Measurements from ENCODE around the gene QRSL1.
"Not testable (repeated sequence)": the region's sequence is repeated elsewhere in the genome, so short reads cannot be mapped to it uniquely, and the experiment has no call there.

Gene QRSL1

DNA sequence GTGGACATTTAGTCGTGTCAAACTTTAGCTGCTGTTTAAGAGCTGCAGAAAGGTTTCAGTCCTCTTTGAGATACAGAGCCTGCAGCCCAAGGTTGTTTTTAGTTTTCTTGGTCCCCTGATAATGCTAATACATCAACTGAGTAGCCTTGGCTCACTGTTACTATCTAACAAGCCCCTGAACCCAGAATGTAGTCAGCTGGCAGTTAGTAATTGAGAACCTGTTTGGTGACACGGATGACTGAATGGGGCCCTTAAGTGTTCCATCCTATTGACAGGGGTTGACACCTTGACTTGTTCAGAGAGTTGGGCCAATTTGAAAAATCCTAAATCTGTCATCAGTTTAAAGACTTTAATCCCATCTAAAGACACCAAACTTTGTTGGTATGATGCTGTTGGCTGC, 2.9 kb upstream of the QRSL1 start:
- no peak for DNase-seq

DNA sequence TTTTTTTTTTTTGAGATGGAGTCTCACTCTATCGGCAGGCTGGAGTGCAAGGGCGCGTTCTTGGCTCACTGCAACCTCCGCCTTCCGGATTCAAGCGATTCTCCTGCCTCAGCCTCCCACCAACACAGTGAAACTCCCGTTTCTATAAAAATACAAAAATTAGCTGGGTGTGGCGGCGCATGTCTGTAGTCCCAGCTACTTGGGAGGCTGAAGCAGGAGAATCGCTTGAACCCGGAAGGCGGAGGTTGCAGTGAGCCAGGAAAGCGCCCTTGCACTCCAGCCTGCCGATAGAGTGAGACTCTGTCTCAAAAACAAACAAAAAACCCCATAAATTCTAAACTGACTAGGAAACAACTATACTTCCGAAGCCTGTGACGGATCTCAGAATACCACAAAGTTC, 1.6 kb upstream of the QRSL1 start:
- DNase-seq, result not testable (repeated sequence)

DNA sequence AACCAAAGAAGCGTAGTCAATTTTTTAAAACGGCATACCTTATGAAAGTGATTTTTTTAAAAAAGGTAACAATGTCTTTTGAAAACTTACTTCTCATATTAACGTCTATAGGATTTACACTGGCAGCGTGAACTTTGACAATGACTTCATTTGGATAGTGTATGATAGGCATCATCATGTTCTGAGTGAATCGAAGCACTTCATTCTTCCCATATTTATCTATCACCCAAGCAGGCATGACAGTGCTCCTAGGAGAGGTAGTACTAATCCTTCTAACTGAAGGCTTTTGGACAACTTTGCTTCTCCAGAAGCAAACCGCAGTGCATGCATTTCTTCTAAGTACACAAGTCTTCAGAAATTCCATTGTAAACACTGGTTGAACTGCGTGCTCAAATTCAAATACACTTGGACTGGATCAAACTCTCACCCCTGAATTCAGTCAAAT, 698 bp upstream of the QRSL1 start:
- DNase-seq, result no peak

DNA sequence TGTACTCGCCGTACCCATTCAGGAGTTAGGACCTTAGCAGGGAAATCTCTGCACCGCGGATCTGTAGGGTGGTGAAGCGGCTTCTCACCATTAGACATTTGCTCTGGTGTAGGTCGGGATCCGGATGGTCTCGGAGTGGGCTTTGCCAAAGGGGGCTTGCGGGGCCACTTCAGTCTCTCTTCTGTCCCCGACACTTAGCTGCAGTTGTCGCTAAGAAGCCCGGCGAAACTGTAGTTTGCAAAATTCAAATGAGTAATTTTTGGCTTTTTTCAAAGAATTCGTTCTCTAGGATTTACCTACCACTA, 433 bp downstream of the QRSL1 start:
- DNase-seq, result no peak

DNA sequence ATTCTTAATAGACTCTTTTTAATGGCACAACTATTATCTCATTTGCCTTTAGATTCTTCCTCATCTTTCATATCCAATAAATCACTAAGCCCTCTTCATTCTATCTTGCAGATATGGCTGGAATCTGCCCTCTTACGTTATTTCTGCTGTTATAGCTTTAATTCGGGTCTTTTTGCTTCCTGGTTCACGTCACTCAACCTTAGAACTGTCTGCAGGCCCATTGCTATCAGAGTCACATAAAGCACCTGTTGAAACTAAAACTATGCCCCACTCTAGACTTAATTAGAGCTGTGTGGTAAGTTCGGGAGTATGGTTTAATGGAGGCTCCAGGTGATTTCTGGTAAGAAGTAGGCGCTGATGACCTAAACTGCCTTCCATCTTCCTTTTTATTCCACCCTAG, 988 bp downstream of the QRSL1 start:
- DNase-seq, result no peak

DNA sequence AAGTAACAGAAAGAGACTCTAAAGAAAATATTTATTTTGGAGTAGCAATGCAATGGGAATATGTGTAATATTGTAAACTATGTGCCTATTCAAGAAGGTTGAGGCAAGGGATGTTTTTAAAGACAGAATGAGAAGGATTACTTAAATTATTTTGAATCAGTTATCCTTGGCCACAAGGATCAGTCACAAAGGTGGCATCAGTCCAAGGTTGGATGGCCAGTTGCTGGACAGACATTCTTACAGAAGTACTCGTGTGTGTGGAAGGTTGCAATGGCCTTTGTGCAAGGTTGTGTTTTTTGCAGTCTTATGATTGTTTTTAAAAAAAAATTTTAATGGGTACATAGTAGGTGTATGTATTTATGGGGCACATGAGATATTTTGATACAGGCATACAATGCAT, 2.0 kb downstream of the QRSL1 start:
- DNase-seq, result no peak

DNA sequence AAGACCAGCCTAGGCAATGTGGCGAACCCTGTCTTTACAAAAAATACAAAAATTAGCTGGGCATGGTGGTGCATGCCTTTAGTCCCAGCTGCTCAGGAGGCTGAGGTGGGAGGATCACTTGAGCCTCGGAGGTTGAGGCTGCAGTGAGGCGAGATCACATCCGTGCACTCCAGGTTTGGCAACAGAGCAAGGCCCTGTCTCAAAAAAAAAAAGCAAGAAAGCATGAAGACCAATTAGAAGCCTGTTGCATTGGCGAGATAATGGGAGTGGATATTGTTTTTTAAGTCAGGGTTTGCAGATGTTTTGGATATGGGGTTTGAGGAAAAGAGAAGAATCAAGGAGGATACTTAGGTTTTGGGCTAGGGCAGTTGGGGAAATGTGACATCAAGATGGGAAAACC, 5.2 kb downstream of the QRSL1 start:
- DNase-seq, result no peak

DNA sequence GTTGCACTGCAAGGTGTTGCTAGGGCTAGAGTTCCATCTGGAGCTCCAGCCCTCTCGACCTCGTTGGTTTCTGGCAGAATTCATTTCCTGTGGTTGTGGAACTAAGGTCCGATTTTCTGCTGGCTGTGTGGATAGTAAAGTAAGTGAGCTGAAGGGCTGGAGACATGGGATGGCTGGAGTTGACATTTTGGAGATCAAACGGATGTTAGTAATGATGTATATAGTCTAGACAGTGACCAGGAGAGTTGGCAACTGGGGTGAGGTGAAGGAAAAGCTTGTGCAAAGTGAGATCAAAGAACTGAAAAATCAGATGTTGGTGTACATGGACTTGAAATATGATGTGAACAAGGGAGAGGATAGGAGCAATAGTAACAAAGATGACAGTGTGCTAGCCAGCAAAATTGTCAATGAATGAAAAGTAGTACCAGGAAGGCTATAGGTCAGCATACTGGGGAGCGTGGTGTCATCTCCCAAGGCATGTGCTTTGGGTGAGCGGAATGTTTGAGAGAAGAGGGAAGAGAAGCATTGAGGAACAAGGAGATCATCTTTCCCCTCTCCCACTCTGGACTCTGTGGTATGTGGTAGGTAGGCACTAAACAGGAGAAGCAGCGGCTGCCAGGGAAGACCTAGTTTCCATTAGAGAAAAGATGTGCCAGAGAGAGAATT, 7.8 kb downstream of the QRSL1 start:
- no peak for DNase-seq

DNA sequence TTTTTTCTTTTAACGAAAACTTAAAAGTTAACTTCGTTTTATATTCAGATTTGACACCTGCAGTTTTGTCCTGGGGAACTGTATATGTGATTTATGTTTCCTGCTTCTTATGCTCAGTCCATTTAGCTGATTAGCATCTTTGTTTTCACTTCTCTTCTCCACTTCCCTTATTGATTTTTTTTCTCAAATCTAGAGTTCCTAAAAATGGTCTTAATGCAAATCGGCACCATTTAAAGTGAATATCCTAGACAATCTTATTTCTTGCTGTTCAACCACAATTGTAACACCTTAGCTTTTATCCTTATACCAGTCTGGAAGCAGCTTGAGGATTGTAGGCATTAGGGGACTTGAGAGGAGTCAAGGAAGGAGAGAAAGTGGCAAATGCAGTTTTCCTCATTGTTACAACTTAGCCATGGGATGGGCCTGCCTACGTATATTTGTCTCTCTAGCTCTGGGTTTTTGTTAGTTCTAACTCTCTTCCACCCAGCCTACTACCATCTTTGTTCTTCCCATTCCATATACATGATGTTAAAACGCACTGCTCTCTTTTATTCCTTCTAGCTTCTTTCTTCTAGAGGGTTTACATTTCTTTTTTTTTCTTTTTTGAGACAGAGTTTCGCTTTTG, 8.5 kb downstream of the QRSL1 start:
- no peak for DNase-seq

DNA sequence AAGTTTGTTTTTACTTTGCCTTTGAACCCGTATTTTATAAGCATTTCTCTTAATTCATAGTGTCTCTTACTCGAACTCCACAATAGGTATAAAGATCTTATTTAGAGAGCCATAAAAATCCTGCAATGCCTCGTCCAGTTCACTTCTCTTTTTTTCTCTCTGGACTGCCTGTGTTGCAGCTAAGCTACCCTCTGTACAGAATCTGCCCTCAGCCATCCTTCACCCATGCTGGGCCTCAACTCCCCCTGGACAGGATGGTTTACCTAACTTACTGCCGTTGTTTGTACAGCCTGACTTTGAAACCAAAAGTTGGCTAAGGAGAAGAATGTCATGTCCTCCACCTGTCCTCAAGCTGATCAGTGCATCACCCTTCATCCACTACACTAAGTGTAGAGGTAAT, 10.4 kb downstream of the QRSL1 start:
- no peak for DNase-seq

DNA sequence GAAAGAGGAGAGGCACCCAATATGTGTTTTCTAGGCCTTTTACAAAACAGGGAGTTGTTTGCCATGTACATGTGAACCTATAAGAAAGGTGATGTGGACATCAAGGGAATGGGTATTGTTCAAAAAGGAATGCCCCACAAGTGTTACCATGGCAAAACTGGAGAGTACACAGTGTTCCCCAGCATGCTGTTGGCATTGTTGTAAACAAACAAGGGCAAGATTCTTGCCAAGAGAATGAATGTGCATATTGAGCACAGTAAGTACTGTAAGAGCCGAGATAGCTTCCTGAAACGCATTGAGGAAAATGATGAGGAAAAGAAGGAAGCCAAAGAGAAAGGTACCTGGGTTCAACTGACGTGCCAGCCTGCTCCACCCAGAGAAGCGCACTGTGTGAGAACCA, 13.1 kb downstream of the QRSL1 start:
- no peak for DNase-seq

DNA sequence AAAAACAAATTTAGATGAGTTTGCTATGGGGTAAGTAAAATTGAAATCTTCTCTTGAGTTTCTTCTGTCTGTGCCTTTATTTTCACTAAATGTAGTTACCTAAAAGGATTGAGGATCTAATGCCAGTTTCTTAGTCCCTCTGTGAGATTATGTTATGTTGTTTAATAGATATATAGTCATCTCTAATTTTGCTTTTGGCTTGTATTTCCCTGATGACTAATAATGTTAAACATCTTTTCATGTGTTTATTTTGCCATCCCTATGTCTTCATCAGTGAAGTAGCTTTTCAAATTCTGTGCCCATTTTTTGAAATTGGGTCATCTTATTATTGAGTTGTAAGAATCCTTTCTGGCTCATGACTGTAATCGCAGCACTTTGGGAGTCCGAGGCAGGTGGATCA, 13.7 kb downstream of the QRSL1 start:
- no peak for DNase-seq

DNA sequence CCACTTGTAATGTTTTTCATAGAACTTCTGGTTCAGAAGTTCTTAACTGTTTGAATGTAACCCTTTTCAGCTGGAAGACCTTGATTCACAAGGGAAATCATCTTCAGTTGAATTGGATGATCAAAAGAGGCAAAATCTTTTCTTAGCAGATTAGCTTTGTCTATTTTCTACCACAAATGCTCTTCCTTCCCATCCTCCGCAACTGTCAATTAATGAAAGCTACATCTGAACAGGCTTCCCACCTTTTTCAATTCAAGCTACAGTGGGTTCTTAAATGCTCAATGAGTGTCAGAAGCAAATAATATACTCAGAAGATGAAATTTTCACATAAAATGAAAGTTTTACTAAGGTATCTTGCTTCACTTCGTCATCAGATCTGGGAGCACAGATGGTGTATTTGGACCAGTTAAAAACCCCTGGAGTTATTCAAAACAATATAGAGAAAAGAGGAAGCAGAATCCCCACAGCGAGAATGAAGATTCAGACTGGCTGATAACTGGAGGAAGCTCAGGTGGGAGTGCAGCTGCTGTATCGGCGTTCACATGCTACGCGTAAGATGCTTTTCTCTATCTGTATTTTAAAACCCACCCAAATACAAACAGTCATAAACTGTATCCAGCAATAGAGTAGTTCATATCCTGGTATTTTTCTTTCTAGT, 19.4 kb downstream of the QRSL1 start:
- no peak for DNase-seq

DNA sequence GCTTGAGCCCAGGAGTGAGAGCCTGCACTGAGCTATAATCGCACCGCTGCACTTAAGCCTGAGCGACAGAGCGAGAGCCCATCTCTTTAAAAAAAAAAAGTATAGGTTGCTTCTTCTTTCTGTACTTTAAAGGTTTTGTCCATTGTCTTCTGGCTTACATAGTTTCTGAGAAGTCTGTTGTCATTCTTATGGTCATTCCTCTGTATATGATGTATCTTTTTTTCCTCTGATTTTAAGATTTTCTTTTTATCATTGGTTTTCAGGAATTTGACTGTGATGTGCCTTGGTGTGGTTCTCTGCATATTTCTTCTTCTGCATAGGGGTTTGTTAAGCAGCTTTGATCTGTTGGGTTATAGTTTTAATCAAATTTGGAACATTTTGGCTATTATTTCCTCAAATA, 29.1 kb downstream of the QRSL1 start:
- DNase-seq, result no peak

DNA sequence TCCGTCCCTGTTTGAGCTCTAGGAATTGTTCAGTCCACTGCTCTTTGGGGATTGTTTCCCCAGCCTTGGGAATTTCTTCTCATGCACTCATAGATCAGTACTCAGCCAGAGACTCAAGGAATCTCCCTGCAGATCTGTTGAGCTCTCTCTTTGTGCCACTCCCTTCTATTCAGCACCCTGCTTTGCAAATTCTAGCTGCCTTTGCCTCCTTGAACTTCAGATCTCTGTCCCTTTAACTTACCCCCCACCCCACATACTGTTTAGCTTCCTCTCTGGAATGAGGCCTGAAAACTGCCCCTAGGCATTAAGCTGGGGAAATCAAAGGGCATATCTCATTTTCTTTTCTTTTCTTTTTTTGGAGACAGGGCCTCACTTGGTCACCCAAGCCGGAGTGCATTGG, 30.5 kb downstream of the QRSL1 start:
- DNase-seq, result no peak

DNA sequence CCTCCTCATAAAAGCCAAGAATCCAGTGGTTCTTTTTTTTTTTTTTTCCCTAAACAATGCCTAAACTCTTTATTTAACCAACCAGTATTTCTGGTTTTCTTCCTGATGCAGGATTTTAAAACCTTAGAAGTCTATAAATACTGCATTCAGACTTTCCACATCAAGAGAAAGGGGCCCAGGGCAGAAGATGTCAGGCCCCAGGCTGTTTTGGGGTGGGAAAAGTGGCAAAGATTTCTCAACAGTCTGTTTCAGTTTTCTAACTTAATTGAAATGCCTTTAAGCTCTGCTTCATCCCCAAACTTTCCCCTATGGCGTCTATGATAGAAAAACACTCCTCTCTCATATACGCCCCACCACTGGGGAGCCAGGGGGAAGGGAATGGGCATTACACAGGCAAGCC, 33.1 kb downstream of the QRSL1 start:
- DNase-seq, result no peak

DNA sequence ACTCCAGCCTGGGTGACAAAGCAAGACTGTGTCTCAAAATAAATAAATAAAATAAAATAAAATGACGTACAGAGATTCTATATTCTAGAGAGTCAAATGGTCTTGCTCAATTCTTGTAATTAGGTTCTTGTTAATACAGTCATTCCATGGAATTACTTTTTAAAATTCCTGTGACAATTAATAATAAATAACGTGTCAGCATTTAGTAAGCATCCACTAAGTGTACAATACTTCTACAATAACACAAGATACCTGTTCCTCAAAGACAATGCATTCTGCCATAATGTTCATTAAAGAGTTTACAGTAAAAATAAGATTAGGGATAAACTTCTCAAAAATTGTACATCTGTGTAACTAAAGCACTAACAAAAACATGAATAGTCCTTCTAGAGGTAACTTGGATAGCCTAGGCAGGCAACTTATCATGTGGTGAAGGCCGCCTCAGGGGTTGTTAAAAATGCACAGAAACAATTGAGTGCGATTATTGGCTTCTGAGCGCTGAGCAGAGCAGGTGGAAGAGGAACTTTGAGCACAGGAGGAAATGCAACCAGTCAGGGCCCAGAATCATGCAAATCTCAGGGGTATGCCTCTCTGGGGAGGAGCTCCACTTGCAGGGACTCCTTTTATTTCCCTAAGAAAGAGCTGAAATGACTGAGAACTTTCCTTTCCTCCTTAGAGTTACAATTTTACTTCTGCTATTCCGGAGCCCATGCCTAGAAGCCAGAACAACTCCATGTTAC, 37.1 kb downstream of the QRSL1 start:
- no peak for DNase-seq

DNA sequence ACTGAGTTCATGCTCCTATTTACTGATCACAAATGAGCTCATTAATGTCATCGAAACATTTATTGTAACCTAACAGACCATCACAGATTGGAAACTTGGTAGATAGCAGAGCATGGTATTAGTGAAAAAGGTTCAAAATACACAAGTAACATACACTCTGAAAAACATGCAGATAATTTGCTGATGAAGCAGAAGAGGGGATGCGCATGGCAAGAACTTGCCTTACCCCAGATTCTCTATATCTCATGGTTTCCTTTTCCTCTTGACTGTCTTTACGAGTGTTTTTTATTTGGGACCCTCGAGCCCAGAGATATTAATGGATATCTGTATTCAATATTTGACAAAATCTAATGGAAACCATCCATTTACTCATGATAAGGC, 37.6 kb downstream of the QRSL1 start:
- DNase-seq, result no peak

DNA sequence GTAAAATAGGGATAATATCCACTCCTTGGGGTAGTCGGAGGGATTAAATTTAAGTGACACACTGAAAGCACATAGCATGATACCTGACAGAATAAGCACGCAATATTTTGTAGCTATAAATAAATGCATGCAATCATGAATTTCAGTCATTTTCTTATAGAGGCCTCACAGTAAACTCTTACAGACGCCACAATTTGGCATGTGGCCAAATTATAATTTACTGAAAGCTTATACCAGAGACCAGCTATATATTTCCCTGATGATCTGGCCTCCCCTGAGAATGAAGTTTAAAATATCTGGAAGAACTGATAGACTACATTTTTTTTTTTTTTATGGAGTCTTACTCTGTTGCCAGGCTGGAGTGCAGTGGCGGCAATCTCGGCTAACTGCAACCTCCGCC, 40.9 kb downstream of the QRSL1 start:
- no peak for DNase-seq

DNA sequence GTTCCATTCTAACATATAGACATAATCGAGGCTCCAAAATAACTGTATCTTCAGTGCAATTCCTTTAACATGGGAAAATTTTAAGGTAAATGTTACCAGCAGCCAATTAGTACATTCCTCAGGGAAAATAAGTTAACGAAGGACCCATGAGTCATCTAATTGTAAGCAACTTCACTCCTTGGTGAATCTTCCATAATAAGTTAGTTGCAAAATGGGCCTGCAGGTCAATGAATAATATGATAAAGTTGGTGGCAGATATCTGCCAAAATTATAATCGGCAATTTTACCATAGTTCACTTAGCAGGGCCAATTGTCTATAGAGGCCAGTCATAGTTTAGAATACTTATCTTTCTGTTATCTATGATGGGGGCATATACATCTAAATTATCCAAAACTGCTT, 42.3 kb downstream of the QRSL1 start:
- DNase-seq, result no peak

DNA sequence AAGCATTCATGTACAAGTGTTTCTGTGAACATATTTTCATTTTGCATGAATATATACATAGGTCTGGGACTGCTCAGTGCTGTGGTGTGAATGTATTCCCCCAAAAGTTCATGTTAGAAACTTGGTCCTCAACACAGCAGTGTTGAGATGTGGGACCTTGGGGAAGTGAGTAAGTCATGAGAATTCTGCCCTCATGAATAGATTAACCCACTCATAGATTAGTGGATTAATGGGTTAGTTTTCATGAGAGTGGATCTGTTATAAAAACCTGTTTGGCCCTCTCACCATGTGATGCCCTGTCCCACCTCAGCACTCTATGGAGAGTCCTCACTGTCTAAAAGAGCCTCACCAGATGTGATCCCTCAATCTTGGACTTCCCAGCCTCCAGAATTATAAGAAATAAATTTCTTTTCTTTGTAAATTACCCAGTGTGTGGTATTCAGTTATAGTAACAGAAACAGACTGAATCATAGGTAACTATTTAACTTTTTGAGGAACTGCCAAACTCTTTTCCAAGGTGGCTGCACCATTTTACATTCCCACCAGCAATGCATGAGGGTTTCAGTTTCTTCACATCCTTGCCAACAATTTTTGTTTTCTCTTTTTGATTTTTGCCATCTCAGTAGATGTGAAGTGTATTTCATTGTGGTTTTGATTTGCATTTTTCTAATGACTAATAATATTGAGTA, 45.3 kb downstream of the QRSL1 start:
- DNase-seq, result no peak

DNA sequence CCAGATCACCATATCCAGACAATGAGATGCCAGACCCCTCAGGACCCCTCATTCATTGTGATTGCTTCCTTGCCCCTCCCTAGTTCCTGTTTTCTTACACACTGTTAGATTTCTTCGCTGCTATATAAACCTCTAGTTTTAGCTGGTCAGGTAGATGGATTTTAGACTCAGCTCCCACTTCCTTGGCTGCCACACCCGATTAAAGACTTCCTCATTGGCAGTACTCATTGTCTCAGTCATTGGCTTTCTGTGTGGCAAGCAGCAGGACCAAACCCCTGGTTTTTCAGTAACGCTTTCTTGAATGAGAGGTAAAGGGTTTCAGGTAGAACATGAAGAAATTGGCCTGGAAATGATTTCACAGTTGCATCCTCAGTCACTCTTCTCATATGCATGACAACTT, 47.9 kb downstream of the QRSL1 start:
- DNase-seq, result no peak

DNA sequence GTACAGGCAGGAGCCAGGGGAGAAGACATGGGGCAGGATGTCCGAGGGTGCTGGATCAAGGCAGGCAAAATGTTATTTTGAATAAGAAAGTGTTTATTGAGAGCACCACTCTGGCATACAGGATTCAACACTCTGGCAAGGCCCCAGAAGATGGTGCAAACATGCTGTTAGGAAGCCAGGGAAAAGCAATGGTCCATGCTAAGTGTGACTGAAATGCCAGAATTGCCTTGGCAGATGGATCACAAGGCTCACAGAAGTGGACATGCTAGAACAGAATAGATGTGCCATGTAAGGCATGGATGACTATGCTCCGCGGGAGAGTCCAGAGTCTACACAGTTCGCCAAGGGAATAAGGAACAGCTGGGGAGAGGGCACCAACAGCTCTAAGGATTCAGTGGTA, 54.6 kb downstream of the QRSL1 start:
- no peak for DNase-seq

DNA sequence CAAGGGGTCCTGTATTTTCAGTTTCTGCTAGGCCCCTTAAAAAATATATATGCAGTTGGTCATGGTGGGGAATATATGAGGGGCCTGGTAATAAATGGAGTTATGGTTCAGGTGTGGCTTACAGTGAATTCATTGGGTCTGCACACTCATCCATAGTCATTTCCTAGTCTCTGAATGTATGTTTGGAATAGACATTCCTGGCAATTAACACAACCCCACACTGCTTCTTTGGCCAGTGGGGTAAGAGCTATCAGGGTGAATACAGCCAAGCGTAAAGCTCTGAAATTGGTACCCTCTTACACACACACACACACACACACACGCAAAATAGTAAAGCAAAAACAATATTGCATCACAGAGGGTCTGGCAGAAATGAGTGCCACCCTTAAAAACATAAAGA, 56.5 kb downstream of the QRSL1 start:
- DNase-seq, result no peak

Data from activated gamma-delta T cell (primary cell).